Left cardiac atrium (tissue), 4 donors: ENCODE data around the gene GH2. TPM values are rescaled to one million over a fixed set of nuclear protein-coding genes. Genes with fewer than 3 reads are reported as not detected.
"Not testable (repeated sequence)": the region's sequence is repeated elsewhere in the genome, so short reads cannot be mapped to it uniquely, and the experiment has no call there.

Experiments used
- ATAC-seq, 2 donors: fragments of 200-7000 bp; cut with Tn5 transposase; one replicate each; pipeline ENCODE4 v1.9.1; 2020; ENCODE audit warnings: mild to moderate bottlenecking in 2 of 2, moderate library complexity in 2 of 2
- DNase-seq: peaks from one replicate; pipeline ENCODE4 v3.0.0-alpha.2; 2020
- intact Hi-C, 2 donors: fragments of 100-400 bp; cut with DNase I; formaldehyde crosslinking; loops; one replicate each; pipeline versions ENCODE4 v1.14.1 to v1.15.1; 2022 to 2023
- long read RNA-seq: library from polyadenylated mRNA; unstranded; transcript quantifications from one replicate; pipeline ENCODE4 v2.0.0, GENCODE V29; 2021
- total RNA-seq, 2 donors: library from RNA; stranded (reverse); fragmentation: NEBNext Ultra II Directional; extraction: Animal tissue kit (Norgen Biotek cat#: 25700); gene quantifications; one replicate each; pipeline ENCODE4 v1.2.1, GENCODE V29; 2021
- donor health status: DM: no; HTN: yes; CAD: no.
- donor health status: DM: no; HTN: yes; CAD: no; lungs with severe emphysema.
- donor health status: DM: yes; HTN: yes; CAD: no.
- donor health status: Dilated cardiomyopathy.

GH2 gene
- not detected for total RNA-seq
- long read RNA-seq: 0 reads

DNA sequence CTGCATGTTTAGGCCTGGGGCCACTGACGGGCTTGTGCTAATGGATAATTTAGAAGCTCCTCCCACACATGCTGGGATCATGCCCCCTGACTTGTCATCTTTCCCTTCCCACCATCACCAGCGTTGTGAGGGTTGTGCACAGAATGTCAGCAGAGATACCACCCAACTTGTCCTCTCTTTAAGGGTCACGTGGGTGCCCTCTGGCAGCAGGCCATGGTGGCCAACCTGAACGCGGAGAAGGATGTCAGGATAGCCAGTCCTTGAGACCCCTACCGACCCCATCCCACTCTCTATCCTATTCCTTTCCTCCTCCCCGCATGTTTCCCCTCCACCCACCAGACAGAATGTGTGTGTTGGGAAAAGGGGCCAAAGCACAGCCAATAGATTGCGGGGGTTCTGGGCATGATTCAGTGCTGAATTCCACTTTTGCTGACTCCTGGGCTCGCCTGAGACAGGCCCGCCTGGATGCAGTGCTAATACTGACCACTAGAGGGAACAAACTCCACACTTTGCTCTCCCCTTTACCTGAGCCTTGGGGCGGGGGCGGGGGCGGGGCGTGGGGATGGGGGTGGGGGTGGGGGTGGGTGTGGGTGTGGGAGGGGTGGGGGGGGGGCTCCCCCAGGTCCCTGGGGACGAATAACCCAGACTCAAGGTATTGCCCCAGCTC lies at the start of gene GH2:
GH2 (minus strand) TSS at position 10 of the 667 bp plus-strand sequence. CDS start 143 bp downstream, outside the sequence.
- ATAC-seq (peak; percentile 65 to 81), DNase-seq (peak; percentile 42)
- intact Hi-C loops: no loop called here

DNA sequence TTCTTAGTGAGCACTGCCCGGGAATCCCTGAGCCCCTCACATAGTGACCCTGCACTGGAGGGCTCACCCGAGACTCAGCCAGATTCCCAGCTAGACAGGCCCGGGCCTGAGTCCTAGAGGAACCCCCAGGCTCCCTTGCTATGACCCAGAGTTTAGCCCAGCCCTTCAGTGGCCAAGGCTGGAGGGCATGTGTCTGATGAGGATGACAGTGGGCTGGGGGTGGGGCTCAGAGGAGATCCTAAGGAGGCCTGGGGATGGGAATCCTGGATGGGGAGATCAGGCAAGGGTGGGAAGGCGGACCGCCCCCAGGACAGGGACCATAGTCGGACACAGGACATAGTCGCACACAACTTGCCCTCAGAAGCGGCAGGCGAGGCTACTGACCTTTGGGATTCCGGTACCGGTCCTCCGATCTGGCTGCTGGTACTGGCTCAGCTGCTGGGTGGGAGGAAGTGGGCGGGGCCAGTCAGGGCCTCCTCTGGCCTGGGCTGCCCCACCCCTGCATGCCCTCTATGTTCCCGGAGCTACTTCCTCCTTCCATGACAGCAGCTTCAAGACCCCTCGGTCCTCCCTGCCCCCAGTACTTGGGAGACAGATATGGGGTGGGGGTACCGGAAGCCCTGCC lies 49.3 kb upstream of the GH2 start:
- peak; percentile 88 for DNase-seq
- peak; percentile 82 to 89 for ATAC-seq
- intact Hi-C loops: no loop called here

DNA sequence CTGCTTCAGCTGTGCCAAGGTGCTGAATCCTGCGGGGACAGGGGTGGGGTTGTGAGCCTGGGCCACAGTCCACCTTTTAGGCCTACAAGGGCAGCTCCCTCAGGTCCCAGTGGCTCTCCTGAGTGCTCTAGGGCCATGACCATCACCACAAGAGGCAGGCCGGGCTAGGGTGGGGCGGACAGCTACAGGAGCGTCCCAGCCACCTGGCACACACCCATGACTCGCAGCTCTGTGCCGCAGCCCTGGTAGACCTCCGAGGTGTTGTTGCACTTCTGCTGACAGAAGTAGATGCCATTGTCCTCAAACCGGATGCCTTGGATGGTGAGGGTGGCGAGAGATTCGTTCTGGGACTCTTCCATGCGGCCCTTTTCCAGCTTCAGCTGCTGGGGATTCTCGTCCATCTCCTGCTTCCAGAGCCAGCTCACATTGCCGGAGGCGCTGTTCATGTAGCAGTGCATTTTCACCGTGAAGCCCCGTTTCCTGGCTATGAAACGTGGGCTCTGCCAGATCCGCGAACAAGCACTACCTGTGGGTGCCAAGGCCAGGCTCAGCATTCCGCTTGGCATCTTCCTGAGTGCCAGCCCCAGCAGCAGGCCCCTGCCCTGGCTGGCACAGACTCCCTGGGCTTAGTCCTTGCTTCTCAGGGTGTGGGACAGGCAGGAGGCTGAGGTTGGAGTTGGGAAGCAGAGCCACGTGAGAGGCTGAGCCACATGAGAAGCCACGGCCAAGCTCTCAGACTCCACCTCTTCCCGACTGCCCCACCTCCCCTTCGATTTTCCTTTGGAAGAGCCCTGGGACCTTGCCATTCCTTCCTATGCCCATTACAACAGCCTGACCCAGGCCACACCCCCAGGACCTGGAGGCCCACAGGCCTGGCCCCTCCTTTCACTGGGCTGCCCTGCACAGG lies 48.4 kb upstream of the GH2 start:
- peak; percentile 61 for DNase-seq
- intact Hi-C loops: no loop called here
- peak; percentile 41 to 54 for ATAC-seq

DNA sequence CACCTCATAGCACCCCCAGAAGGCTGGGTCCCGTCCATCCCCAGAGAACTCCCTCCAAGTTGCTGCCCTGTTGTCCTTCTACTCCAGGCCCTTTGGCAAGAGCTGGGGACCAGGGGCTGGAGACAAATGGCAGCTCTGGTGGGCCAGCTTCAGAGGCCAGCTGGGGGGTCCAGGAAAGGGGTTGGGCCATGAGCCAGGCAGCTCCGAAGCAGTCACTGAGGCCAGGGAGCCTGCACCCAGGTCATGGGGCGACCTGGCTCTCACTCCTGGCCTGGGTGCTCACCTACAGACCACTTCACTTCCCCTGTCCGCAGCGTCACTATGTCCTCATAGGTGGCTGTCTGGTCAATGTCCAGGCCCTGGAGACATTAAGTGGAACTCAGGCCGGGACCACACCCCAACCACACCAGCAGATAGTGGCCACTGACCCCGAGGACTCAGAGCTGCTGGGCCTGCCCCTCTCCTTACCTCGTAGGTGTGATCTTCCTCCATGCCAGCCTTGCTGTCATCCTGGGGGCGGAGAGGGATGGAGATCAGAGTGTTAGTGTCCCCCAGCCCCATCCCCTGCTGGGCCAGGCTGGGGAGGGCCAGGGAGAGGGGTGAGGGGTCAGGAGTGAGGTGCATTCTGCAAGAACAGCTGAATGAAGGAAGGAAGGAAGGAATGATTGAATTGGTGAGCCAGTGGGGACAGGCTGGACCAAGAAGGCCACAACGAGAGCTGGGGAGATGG lies 47.4 kb upstream of the GH2 start:
- ATAC-seq: no peak
- DNase-seq: no peak

DNA sequence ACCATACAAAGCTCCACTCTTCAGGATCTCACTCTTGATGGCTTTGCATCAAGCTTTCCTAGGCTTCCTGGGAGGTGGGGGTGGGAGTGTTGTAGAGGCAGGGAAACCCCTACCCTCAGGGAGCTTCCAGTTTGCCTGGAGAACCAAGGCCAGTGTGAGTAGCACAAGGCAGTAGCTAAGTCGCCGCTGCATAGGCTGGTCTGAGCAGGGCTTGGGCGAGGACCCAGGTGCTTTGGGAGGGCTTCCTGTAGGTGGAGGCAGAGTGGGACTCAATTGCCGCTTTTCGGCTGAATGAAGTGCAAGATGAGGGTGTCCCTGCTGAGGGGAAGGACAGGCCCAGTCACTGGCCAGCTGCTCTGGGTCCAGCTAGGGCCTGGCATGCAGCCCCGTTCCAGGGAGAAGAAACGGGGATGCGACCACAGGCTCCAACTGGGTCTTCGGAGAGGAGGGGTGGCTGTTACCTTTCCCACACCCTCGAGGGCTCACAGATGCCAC lies 46.5 kb upstream of the GH2 start:
- intact Hi-C loops: no loop called here
- ATAC-seq: no peak
- no peak for DNase-seq

More for the DNA sequence above, 47.4 kb upstream of the GH2 start:
- intact Hi-C loops: no loop called here

DNA sequence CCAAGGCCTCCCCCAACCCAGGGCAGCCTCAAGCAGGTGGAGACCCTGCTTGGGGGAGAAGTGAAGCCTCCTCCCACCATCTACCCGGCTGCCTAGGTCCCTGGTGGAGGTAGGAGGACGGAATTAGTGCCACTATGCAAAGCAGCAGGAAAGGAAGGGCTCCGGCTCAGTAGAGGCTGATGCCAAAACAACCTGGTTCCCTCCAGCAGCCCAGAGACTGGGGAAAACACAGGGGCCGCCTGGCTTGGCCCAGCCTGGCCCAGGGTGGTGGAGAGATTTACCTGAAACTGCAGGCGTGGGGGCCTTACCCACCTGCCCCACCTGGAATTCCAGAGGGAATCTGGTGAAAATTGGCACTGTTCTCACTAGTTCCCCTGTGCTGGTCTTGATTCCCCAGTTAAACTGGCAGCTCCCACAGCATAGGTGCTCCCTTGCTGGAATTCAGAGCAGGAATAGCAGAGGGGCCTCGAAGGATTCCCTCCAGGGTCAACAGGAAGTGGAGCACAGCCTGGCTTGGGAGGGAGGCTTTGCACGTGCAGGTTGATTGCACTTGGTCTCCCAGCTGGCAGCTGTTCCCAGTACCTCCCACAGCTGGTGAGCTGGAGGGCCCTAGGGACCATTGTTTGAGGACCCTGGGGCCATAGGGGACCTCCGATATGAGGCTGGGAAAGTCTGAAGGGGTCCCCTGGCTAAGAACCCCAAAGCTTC lies 45.9 kb upstream of the GH2 start:
- intact Hi-C loops: no loop called here
- DNase-seq (no peak), ATAC-seq (no peak)

DNA sequence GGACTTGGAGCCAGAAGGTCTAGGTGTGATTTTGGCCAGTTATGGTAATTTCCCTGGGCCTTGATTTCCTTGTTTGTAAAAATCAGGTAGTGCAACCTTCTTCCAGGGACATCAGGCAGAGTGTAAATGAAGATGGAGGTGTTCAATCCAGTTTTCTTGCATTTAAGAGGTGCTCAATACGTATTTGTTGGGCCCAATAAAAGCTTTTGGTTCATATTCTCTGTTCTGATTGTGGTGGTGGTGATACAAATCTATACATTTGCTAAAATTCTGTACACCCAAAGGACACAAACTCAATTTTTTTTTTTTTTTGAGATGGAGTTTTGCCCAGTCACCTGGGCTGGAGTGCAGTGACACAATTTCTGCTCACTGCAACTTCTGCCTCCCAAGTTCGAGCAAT lies 44.4 kb upstream of the GH2 start:
- ATAC-seq (no peak), DNase-seq (no peak)
- intact Hi-C loops: no loop called here

DNA sequence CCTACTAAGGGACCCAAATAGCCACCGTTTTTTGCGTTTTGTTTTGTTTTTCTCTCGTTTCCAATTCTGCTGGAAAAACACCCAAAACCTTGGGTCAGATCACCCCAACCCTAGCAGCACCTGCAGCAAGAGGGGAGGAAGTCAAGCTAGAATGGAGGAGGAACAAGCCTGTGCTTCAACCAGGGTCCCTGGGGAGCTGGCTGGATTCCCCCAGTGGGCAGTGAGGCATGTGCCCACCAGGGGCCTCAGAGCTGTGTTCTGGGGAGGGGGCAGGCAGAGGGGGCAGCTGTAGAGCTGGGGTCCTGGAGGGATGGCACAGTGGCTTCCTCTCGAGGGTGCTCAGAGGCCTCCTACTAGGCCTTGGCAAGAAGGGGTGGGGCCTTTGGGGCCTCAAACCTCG lies 43.9 kb upstream of the GH2 start:
- intact Hi-C loops: no loop called here
- DNase-seq (no peak), ATAC-seq (no peak)

DNA sequence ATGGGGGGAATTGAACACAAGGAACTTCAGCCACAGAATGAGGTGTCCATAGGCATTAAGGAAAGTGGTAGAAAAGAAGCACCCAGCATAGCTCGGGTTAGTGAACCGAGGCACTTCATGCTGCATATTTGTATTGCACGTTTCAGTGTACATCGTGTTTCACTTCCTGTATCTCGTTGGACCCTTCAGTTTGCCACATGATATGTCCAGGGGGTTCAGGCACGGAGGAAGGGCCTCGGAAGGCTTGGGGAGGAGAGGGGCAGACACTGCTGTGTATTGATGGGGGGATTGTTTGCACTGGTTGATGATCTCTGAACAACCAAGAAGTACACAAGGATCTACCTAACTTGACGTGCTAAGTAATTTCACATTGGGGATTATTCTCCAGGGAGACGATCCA lies 40.7 kb upstream of the GH2 start:
- intact Hi-C loops, ATAC-seq, DNase-seq: not testable (repeated sequence)

DNA sequence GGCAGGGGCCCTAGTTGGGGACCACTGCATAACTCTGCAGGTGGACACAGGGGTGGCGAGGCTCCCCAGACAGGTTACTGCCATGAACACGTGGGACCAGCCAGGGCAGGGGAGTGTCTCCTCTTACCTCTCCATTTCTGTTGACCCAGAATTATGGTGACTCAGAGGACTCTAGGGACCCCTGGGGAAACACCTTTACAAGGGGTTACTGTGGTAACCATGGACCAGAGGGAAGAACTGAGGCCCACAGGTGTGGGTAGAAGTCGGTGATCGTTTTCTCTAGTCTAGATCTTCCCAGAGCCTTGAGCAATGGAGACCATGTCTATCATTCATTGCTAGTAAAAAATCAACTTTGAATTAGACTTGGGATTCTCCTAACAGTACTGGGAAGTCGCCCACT lies 39.0 kb upstream of the GH2 start:
- DNase-seq, intact Hi-C loops, ATAC-seq: not testable (repeated sequence)

DNA sequence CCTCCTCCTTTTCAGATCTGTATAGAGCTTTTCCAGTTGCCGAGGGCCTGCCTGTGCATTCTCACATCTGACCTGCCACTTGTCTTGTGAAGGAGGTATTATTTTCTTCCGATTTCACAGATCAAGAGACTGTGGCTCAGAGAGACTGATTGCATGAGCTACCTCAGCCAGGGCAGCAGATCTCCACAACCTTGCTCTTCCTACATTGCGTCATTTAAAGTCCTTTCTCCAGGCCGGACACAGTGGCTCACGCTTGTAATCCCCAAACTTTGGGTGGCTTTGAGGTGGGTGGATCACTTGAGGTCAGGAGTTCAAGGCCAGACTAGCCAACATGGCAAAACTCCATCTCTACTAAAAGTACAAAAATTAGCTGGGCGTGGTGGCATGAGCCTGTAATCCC lies 38.3 kb upstream of the GH2 start:
- intact Hi-C loops, DNase-seq, ATAC-seq: not testable (repeated sequence)

DNA sequence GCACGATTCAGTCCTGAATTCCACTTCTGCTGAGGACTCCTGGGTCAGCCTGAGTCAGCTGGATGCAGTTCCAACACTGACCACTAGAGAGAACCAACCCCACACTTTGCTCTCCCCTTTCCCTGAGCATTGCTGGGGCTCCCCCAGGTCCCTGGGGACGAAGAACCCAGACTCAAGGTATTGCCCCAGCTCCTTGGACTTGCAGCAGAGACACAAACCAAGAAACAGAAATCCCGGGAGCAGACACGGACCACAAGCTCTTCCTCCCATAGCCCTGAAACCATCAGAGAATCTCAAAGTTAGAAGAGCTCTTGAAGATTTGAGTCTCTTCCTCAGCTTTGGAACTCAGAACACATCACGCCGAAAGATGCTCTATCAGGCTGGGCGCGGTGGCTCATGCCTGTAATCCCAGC lies 37.6 kb upstream of the GH2 start:
- peak; percentile 44 for DNase-seq
- intact Hi-C loops: loop anchor here (2.0 to 10.0 kb wide), 3 partner anchors 71 to 105 kb away; partner anchors contain the start of gene ICAM2 (in 1 of the 2)
- ATAC-seq: peak; percentile 89 to 92

DNA sequence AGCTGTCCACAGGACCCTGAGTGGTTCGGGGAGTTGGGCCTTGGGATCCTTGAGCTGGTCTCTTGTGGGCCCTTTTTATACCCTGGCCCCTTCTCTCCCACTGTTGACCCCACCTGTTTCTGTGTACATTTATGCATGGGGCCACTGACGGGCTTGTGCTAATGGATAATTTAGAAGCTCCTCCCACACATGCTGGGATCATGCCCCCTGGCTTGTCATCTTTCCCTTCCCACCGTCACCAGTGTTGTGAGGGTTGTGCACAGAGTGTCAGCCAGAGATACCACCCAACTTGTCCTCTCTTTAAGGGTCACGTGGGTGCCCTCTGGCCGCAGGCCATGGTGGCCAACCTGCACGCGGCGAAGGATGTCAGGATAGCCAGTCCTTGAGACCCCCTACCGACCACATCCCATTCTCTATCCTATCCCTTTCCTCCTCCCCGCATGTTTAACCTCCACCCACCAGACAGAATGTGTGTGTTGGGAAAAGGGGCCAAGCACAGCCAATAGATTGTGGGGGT lies 37.1 kb upstream of the GH2 start, which contains the start of gene GH1:
GH1 (minus strand) TSS at position 51 of the 517 bp plus-strand sequence. CDS start 63 bp downstream, outside the sequence.
- intact Hi-C loops: loop anchor here (2.0 to 10.0 kb wide), 3 partner anchors 72 to 106 kb away; partner anchors contain the start of gene ICAM2 (in 1 of the 2)
- ATAC-seq, DNase-seq: not testable (repeated sequence)

DNA sequence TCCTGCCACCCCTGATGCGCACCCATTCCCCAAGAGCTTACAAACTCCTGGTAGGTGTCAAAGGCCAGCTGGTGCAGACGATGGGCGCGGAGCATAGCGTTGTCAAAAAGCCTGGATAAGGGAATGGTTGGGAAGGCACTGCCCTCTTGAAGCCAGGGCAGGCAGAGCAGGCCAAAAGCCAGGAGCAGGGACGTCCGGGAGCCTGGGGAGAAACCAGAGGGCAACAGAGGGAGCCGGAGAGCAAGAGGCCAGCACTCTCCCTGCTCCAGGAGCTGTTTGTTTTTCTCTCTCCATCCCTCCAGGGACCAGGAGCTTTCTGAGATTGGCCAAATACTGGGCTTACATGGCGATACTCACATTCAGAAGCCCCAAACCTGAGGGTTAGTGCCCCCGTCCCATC lies 36.6 kb upstream of the GH2 start:
- DNase-seq (no peak), ATAC-seq (no peak)
- intact Hi-C loops: loop anchor here (2.0 to 10.0 kb wide), 3 partner anchors 72 to 106 kb away; partner anchors contain the start of gene ICAM2 (in 1 of the 2)

DNA sequence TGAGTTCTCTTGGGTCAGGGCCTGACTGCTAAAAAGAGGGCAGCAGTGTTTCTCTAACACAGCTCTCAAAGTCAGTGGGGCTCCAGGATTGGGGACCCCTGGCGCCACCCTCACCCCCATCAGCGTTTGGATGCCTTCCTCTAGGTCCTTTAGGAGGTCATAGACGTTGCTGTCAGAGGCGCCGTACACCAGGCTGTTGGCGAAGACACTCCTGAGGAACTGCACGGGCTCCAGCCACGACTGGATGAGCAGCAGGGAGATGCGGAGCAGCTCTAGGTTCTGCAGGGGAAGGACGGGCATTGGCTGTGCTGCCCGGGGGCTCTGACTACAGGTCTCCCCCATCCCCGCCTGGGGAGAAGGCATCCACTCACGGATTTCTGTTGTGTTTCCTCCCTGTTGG lies 35.9 kb upstream of the GH2 start:
- intact Hi-C loops: loop anchor here (2.0 to 10.0 kb wide), 3 partner anchors 73 to 107 kb away; partner anchors contain the start of gene ICAM2 (in 1 of the 2)
- DNase-seq (no peak), ATAC-seq (no peak)

DNA sequence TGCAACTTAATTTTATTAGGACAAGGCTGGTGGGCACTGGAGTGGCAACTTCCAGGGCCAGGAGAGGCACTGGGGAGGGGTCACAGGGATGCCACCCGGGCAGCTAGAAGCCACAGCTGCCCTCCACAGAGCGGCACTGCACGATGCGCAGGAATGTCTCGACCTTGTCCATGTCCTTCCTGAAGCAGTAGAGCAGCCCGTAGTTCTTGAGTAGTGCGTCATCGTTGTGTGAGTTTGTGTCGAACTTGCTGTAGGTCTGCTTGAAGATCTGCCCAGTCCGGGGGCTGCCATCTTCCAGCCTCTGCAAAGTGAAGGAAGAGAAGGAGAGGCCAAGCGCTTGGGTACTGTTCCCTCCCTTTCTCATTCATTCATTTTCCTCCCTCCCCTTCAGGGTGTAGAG lies 35.5 kb upstream of the GH2 start:
- intact Hi-C loops: loop anchor here in 1 of 2 donors (5.0 to 10.0 kb wide), 2 partner anchors 75 to 108 kb away; partner anchors contain the start of gene ICAM2
- ATAC-seq, DNase-seq: not testable (repeated sequence)

DNA sequence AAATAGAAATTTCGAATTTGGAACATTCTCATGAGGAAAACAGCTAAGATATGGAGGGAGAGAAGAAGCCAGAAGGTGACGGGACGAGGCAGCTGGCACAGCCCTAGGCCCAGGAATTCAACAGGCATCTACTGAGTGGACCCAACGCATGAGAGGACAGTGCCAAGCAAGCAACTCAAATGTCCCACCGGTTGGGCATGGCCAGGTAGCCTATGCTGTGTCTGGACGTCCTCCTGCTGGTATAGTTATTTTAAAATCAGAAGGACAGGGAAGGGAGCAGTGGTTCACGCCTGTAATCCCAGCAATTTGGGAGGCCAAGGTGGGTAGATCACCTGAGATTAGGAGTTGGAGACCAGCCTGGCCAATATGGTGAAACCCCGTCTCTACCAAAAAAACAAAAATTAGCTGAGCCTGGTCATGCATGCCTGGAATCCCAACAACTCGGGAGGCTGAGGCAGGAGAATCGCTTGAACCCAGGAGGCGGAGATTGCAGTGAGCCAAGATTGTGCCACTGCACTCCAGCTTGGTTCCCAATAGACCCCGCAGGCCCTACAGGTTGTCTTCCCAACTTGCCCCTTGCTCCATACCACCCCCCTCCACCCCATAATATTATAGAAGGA lies 34.9 kb upstream of the GH2 start:
- ATAC-seq: no peak
- intact Hi-C loops: loop anchor here in 1 of 2 donors (5.0 to 10.0 kb wide), 2 partner anchors 76 to 108 kb away; partner anchors contain the start of gene ICAM2

More for the DNA sequence above, 34.9 kb upstream of the GH2 start:
- DNase-seq: no peak
